PFSK-1 (cell line): ENCODE data around the gene ECT2L.

Experiments used
- POLR2AphosphoS5 ChIP-seq: IDR thresholded peaks from 2 replicates; pipeline ENCODE4 v1.6.1; 2012; ENCODE audit warnings: low read depth, mild to moderate bottlenecking, control low read depth, low read length, moderate library complexity
- REST ChIP-seq, 2 experiments: IDR thresholded peaks; 2 replicates each; pipeline versions ENCODE4 v1.6.1 to v1.8.0; 2011 to 2012; ENCODE audit warnings: low read depth in 2 of 2, low read length in 2 of 2, control low read depth in 1 of 2, inconsistent platforms in 1 of 2, mild to moderate bottlenecking in 1 of 2, moderate library complexity in 1 of 2; ENCODE audit not compliant: insufficient read depth in 1 of 2
- SIN3A ChIP-seq: IDR thresholded peaks from 2 replicates; pipeline ENCODE4 v1.6.1; 2012; ENCODE audit warnings: mild to moderate bottlenecking, low read length, moderate library complexity, borderline replicate concordance; ENCODE audit not compliant: insufficient read depth

- TF ChIP-seq SIN3A (no peak), POLR2AphosphoS5 (no peak), REST (IDR thresholded peaks at IDR 0.05; ENCODE audit: insufficient read depth in 1 of 2, low read depth in 2 of 2, low read length in 2 of 2) (no peak)
These were observed 53.9 kb downstream of the ECT2L start for GRCh38 chr6:138849791-138850190.
